ENCODE measurements around the gene ARV1. TPM values are rescaled to one million over a fixed set of nuclear protein-coding genes. Genes with fewer than 3 reads are reported as not detected.

ARV1 gene
- total RNA-seq, 2 experiments from 2014 or later, result 15.2 to 15.3 TPM

DNA sequence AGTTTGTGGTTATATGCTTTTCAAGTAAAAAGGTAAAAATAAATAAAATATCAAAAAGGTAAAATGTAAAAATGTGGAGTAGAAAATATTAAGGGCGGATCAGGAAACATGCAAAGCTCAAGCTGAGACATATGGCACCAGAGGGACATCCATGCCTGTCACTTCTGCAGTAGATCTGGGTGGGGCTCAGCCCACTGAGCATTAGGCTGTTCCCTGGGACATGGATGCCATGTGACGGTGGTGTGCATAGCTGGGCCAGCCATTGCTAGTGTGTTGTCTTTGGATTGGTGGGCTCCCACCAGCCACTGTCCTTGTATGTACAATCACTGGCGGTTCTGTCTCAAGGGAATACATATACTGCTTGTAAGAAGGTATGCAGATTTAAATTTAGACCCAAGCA, 3.3 kb upstream of the ARV1 start:
- H3K4me3 Mint-ChIP-seq, result no peak overlapping the region
- intact Hi-C loops (cut with micrococcal nuclease), result loop anchor here (5.0 kb wide), 1 partner anchor 58 kb away; no protein-coding TSS in a partner anchor
- peaks cover 22% of the 10 kb centered on the region for H3K36me3 Mint-ChIP-seq (ENCODE audit: low read depth)
- no peak for DNase-seq
- H3K27me3 Mint-ChIP-seq, result no peaks in the 10 kb centered on the region
- no peak overlapping the region for H3K27ac Mint-ChIP-seq
- POLR2A ChIA-PET, result interaction anchor here (0.7 to 1.0 kb wide), 2 partner anchors 21 to 333 kb away, joined by 3 to 4 read pairs; no protein-coding TSS in a partner anchor
- no peaks in the 10 kb centered on the region for H3K9me3 Mint-ChIP-seq
- TF ChIP-seq, protein P1, sequence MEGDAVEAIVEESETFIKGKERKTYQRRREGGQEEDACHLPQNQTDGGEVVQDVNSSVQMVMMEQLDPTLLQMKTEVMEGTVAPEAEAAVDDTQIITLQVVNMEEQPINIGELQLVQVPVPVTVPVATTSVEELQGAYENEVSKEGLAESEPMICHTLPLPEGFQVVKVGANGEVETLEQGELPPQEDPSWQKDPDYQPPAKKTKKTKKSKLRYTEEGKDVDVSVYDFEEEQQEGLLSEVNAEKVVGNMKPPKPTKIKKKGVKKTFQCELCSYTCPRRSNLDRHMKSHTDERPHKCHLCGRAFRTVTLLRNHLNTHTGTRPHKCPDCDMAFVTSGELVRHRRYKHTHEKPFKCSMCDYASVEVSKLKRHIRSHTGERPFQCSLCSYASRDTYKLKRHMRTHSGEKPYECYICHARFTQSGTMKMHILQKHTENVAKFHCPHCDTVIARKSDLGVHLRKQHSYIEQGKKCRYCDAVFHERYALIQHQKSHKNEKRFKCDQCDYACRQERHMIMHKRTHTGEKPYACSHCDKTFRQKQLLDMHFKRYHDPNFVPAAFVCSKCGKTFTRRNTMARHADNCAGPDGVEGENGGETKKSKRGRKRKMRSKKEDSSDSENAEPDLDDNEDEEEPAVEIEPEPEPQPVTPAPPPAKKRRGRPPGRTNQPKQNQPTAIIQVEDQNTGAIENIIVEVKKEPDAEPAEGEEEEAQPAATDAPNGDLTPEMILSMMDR (IDR thresholded peaks at IDR 0.05), result no peak
- H3K4me1 Mint-ChIP-seq (ENCODE audit: low read depth), result peaks cover 55% of the 10 kb centered on the region
- CTCF ChIA-PET, result no interaction called here
- ATAC-seq, result no peak

DNA sequence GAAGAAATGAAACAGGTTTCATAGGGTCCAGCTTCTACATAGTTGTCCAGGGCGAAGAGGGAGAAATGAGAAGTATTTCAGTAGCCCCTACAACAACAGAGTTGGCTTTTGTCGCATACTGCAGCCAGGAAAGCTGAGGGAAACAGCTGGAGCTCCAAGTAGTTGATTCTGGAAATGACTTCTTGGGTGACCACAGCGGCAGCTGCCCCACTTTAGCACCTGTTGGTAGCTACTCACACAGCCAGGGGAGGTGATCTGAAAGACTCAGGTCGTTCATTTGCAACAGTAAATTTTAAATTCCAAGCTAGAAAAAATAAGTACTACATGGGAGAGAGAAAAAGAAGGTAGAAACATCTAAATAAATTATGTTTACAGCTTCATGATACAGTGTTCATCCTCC, 2.5 kb upstream of the ARV1 start:
- H3K27ac Mint-ChIP-seq, result peak overlapping the region; percentile 67
- no peak for ATAC-seq
- H3K4me1 Mint-ChIP-seq (ENCODE audit: low read depth), result peaks cover 54% of the 10 kb centered on the region

DNA sequence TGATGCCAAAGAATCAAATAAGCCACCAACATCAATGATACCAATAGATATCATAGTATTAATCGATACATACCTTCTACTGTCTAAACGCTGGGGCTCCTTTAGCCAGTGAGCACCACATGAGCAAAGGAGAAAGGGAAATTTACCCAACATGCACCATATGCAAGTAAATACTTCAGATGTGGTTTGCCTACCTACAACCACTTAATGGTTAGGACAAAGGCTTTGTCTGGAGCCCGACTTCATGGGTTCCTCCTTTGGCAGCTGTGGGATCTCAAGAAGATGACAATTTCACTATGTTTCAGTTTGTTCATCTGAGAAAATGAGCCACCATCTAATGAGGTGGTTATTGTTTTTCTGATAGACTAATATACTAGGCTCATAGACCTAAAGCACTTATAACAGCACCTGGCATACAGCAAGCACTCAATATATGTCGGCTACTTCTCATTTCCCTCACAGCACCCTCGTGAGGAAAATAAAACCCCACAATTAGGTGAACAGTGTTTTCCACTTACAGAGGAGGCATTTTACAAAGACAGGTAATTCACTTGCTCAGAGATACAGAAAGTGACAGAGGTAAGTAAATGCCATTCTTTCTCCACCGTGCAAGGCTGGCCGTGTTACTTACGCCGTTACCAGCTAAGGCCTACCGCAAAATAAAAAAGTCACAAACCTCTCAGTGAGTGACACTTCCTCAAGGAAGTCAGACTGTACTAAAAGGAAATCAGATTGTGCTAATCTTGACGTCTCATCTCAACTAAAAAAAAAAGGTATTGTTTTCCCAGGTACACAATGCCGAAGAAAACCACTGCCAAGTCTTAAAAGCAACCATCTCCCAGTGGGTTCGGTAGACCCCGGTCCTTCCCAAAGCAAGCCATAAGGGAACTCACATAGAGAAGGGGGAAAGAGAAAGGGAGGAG, 1.8 kb upstream of the ARV1 start:
- peak overlapping the region; percentile 87 for H3K4me3 Mint-ChIP-seq
- no peak for ATAC-seq
- POLR2A ChIA-PET, result interaction anchor here (0.6 kb wide), 2 partner anchors 35 to 56 kb away, joined by 3 read pairs; no protein-coding TSS in a partner anchor

More for the DNA sequence above, 2.5 kb upstream of the ARV1 start:
- CTCF ChIA-PET, result interaction anchor here (0.9 kb wide), 1 partner anchor 9 kb away, joined by 3 read pairs; no protein-coding TSS in a partner anchor
- Mint-ChIP-seq H3K9me3 (no peaks in the 10 kb centered on the region), H3K4me3 (peak overlapping the region; percentile 42), H3K36me3 (ENCODE audit: low read depth) (peaks cover 22% of the 10 kb centered on the region), H3K27me3 (no peaks in the 10 kb centered on the region)
- intact Hi-C loops (cut with micrococcal nuclease), result loop anchor here (5.0 kb wide), 1 partner anchor 59 kb away; no protein-coding TSS in a partner anchor
- TF ChIP-seq, protein P1 (IDR thresholded peaks at IDR 0.05), result no peak
- POLR2A ChIA-PET, result interaction anchor here (0.6 to 1.0 kb wide), 2 partner anchors 22 to 35 kb away, joined by 3 to 4 read pairs; no protein-coding TSS in a partner anchor
- DNase-seq, result no peak

DNA sequence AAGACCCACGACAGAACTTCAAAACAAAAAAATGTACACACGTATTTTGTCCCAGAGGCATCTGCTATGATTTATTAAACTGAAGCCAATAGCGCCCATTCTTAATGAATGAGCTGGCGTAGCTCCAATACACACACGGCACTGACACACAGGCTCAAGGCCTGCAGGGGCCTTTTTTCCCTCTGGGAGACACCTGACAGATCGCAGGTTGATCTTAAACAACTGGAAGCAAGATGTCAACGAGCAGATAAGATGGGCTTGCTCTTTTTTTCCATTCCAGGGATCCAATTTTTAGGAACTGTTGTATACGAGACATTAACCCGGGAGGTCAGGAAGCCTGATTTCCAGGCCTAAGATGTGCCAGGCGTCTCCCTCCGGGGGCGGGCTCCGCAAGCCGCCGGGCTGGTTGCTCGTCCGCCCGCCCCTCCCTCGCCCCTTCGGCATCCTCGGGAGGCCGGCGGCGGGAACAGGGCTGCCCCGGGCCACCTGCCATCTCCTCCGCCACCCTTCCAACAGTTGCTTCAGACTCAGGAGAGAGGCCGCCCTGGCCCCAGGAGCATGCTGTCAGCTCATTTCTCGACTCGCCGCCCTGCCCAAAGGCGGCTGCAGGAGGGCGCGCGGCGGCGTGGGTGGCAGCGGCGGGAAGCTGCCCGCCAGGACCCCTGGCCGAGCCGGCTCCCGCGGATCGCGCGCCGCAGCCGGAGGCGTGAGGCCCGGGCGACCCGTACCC, 968 bp upstream of the ARV1 start:
- peak overlapping the region; percentile 94 for H3K27ac Mint-ChIP-seq
- ATAC-seq, result no peak
- H3K4me3 Mint-ChIP-seq, result peak overlapping the region; percentile 87
- H3K27me3 Mint-ChIP-seq, result no peaks in the 10 kb centered on the region
- peaks cover 22% of the 10 kb centered on the region for H3K36me3 Mint-ChIP-seq (ENCODE audit: low read depth)
- H3K9me3 Mint-ChIP-seq, result no peaks in the 10 kb centered on the region
- ChIA-PET CTCF (interaction anchor here (1.0 to 1.8 kb wide), 3 partner anchors 21 to 84 kb away, joined by 3 to 5 read pairs (median 3); no protein-coding TSS in a partner anchor), POLR2A (interaction anchor here (0.6 to 1.8 kb wide), 6 partner anchors 18 to 234 kb away, joined by 3 to 6 read pairs (median 4); no protein-coding TSS in a partner anchor)
- peak; percentile 47 for DNase-seq
- TF ChIP-seq, protein P1 (IDR thresholded peaks at IDR 0.05), result no peak
- intact Hi-C loops (cut with micrococcal nuclease), result loop anchor here (5.0 kb wide), 1 partner anchor 61 kb away; no protein-coding TSS in a partner anchor
- H3K4me1 Mint-ChIP-seq (ENCODE audit: low read depth), result peaks cover 38% of the 10 kb centered on the region

More for the DNA sequence above, 1.8 kb upstream of the ARV1 start:
- Mint-ChIP-seq H3K9me3 (no peaks in the 10 kb centered on the region), H3K36me3 (ENCODE audit: low read depth) (peaks cover 22% of the 10 kb centered on the region), H3K27ac (peak overlapping the region; percentile 94), H3K27me3 (no peaks in the 10 kb centered on the region), H3K4me1 (ENCODE audit: low read depth) (peaks cover 47% of the 10 kb centered on the region)
- intact Hi-C loops (cut with micrococcal nuclease), result loop anchor here (5.0 kb wide), 1 partner anchor 60 kb away; no protein-coding TSS in a partner anchor
- CTCF ChIA-PET, result interaction anchor here (0.6 to 1.4 kb wide), 4 partner anchors 9 to 83 kb away, joined by 3 to 5 read pairs (median 4); no protein-coding TSS in a partner anchor
- TF ChIP-seq, protein P1 (IDR thresholded peaks at IDR 0.05), result no peak
- DNase-seq, result peak; percentile 54

Measured in activated CD8-positive, alpha-beta T cell treated with anti-CD3 and anti-CD28 coated beads for 36 hours (primary cell).